Activated naive CD8-positive, alpha-beta T cell treated with anti-CD3 and anti-CD28 coated beads, Interleukin-2, amount 10 ng/mL, durations not matched to agents 7 days and 5 days (primary cell): ENCODE measurements around the gene ZNRD2. TPM values are rescaled to one million over a fixed set of nuclear protein-coding genes. Genes with fewer than 3 reads are reported as not detected.
A peak's percentile ranks its signal among the peaks of the same experiment; 100 is the strongest.

Experiments
- ATAC-seq: fragments of 150-1000 bp; cut with Tn5 transposase; one replicate; pipeline ENCODE4 v1.10.0; 2021; ENCODE audit warnings: low read depth, moderate library complexity
- POLR2A ChIA-PET: fragments of 350-600 bp; sonication (Branson Sonifier 250); formaldehyde crosslinking; loops from one replicate; lab custom pipeline; 2021; ENCODE audit warnings: antibody characterized with exemption; lab: Charles Lee
- DNase-seq: peaks from one replicate; pipeline ENCODE4 v3.0.0; 2021
- H3K27ac Mint-ChIP-seq: one replicate; pipeline ENCODE4 v1.8.0; 2022; ENCODE audit warnings: mild to moderate bottlenecking, mixed read lengths
- H3K27me3 Mint-ChIP-seq: one replicate; pipeline ENCODE4 v1.8.0; 2022; ENCODE audit warnings: mild to moderate bottlenecking, moderate library complexity, mixed read lengths
- H3K36me3 Mint-ChIP-seq: one replicate; pipeline ENCODE4 v1.8.0; 2021; ENCODE audit warnings: mild to moderate bottlenecking, mixed read lengths
- H3K4me1 Mint-ChIP-seq: one replicate; pipeline ENCODE4 v1.8.0; 2021; ENCODE audit warnings: mixed read lengths
- H3K4me3 Mint-ChIP-seq: one replicate; pipeline ENCODE4 v1.8.0; 2022; ENCODE audit warnings: mild to moderate bottlenecking, moderate library complexity, mixed read lengths
- H3K9me3 Mint-ChIP-seq: one replicate; pipeline ENCODE4 v1.8.0; 2021; ENCODE audit warnings: mixed read lengths
- total RNA-seq, 2 experiments: library from RNA; stranded (reverse); gene quantifications; one replicate each; pipeline ENCODE4 v1.2.3, GENCODE V29; 2021

Gene ZNRD2
- total RNA-seq, 2 experiments from 2014 or later = 27.2 to 30.0 TPM

DNA sequence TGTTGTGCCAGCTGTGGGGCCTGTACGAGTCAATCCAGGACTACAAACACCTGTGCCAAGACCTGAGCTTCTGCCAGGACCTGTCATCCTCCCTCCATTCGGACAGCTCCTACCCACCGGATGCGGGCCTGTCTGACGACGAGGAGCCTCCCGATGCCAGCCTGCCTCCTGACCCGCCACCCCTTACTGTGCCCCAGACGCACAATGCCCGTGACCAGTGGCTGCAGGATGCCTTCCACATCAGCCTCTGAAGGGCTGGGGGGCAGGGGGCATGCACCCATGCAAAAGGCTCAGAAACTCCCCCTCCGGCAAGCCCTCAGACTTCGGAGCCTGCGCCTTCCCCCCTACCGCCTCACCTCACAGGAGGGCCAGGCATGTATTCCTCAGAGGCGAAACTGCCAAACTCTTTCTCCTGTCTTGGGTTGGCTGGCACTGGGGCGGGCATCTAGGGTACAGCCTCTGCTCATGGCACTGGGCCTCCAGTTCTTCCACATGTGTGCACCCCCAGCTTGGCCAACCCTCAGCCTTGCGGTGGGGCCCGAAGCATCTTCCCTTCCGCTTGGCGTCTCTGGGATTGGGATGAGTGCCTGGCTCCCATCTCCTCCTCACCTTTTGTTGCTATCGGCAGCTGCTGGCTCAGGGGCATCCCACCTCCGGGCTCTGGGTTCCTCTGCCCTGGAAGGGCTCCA is 3.3 kb downstream of the ZNRD2 start:
- POLR2A ChIA-PET = interaction anchor here (1.2 to 5.3 kb wide), 16 partner anchors 14 to 151 kb away, joined by 3 to 52 read pairs (median 8); partner anchors contain the start of genes MALAT1, MAP3K11, NEAT1 and PCNX3
- H3K36me3 Mint-ChIP-seq = peaks cover 9% of the 10 kb centered on the region
- H3K4me3 Mint-ChIP-seq = peak overlapping the region; percentile 87
- peak overlapping the region; percentile 90 for H3K27ac Mint-ChIP-seq
- no peak for DNase-seq
- H3K4me1 Mint-ChIP-seq = peaks cover 52% of the 10 kb centered on the region
- no peaks in the 10 kb centered on the region for H3K9me3 Mint-ChIP-seq
- ATAC-seq = no peak
- no peaks in the 10 kb centered on the region for H3K27me3 Mint-ChIP-seq

DNA sequence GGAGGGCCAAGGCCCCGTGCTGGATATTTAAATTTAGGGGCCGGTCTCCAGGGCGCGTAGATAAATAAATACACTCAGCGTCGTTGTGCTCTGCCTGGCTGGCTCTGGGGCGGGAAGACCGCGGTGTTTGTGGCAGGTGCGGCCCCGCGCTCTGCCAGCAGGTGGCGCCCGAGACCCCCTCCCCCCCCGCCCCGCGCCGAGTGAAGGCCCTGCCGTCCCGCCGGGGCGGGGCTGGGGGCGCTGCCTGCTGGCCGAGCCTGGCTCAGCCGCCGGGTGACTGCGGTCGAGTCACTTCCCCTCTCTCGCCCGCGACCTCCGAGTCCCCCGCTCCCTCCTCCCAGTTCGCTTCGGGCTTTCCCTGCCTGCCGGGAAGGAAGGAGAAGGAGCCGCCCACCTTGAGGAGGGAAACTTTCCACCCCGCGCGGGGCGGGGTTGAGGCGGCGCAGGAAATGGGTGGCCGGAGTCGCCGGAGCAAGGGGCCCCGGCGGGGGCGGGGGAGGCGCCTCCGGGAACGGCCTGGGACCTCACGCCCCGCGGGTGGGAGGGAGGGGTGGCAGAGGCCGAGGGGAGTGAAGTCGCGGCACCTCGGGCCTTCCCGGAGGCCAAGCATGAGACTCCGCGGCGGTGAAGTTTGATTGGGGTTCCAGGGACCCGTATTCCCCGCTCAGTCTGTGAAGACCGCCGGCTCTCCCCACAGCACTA is 4.0 kb downstream of the ZNRD2 start:
- POLR2A ChIA-PET = interaction anchor here (1.0 to 5.3 kb wide), 13 partner anchors 14 to 317 kb away, joined by 3 to 107 read pairs (median 7); partner anchors contain the start of genes MAP3K11 and PCNX3
- H3K27me3 Mint-ChIP-seq = no peaks in the 10 kb centered on the region
- ATAC-seq (peak; percentile 17), DNase-seq (peak; percentile 92)
- peak overlapping the region; percentile 91 for H3K27ac Mint-ChIP-seq
- peak overlapping the region; percentile 92 for H3K4me3 Mint-ChIP-seq
- H3K36me3 Mint-ChIP-seq = peaks cover 8% of the 10 kb centered on the region
- no peaks in the 10 kb centered on the region for H3K9me3 Mint-ChIP-seq
- H3K4me1 Mint-ChIP-seq = peaks cover 47% of the 10 kb centered on the region

DNA sequence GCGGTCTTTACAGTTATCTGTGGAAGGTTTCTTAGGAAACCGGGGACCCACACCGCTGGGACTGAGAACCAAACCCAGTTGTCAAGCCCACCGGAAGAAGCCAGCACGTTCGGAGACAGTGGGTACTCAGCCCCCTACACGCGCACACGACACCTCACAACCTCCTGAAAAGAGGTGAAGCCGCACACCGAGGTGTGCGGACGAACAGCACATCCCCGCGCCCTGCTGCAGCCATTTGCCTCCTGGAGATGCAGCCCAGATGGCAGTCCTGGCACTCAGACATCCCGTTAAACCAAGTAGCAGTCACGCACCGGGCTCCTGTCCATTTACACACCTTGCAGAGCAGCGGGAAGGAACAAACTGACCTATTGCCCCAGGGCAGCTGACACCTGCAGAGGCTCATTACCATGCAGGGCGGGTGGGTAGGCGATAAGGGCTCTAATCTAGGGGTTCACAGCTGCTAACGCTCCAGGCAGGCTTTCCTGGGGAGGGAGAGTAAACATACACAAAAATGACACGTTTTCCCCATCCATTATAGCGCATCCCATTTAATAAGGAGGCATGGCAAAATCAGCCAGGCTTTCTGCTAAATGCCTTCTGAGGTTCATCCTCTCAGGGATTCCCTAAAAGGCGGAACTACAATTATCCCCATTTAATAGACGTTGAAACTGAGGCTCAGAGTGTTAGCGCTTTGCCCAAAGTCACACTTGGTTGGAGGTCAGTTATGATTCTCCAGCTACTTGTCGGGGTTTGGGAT is 4.7 kb downstream of the ZNRD2 start:
- Mint-ChIP-seq H3K36me3 (peaks cover 9% of the 10 kb centered on the region), H3K27ac (peak overlapping the region; percentile 91), H3K4me1 (peaks cover 47% of the 10 kb centered on the region), H3K4me3 (peak overlapping the region; percentile 92), H3K27me3 (no peaks in the 10 kb centered on the region), H3K9me3 (no peaks in the 10 kb centered on the region)
- DNase-seq (no peak), ATAC-seq (peak; percentile 5)
- POLR2A ChIA-PET = interaction anchor here (0.7 to 4.9 kb wide), 16 partner anchors 9 to 742 kb away, joined by 3 to 107 read pairs (median 4); partner anchors contain the start of genes CD248, MALAT1 and PCNX3

DNA sequence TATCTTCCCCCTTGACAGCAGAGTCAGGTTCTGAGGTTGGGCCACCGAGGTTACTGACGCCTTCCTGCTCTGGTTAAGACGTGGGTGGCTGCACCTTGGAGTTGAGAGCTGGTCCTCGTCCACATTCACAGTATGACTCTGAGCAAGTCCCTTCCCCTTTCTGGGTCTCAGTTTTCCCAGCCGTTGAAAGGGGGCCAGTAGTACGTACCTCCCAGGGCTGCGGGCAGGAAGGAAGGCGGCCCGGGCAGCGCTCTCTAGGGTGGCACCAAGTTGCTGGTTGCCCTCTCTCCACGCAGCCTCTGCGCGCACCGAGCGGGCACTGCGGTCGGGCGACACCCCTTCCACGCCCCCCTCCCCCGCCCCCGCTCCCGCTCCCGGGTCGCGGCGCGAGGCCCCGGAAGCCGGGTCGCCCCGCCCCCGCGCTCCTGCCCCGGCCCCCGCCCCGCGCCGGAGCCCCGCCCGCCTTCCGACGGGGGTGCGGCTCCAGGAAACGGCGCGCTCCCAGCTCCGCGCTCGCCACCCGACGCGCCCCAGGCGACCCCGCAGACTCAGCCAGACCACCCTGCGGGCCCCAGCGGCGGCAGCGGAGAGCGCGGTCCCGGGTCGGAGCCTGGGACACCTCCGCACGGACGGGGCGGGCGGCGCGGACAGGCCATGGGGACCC is 5.4 kb downstream of the ZNRD2 start, which contains the start of gene EHBP1L1:
TSS of gene EHBP1L1 (plus strand) at position 486 of the 664 bp plus-strand sequence. CDS start 250 bp downstream, outside the sequence.
- H3K27ac Mint-ChIP-seq = peak within 1 kb of the TSS; percentile 91
- peaks cover 45% of the 10 kb centered on the region for H3K4me1 Mint-ChIP-seq
- peak; percentile 91 for DNase-seq
- H3K4me3 Mint-ChIP-seq = peak within 1 kb of the TSS; percentile 92
- no peaks in the 10 kb centered on the region for H3K9me3 Mint-ChIP-seq
- POLR2A ChIA-PET = interaction anchor here (0.7 to 4.9 kb wide), 18 partner anchors 8 to 741 kb away, joined by 3 to 107 read pairs (median 4); partner anchors contain the start of genes CD248, MALAT1 and PCNX3
- H3K27me3 Mint-ChIP-seq = no peaks in the 10 kb centered on the region
- peaks cover 11% of the 10 kb centered on the region for H3K36me3 Mint-ChIP-seq
- peak; percentile 24 for ATAC-seq

DNA sequence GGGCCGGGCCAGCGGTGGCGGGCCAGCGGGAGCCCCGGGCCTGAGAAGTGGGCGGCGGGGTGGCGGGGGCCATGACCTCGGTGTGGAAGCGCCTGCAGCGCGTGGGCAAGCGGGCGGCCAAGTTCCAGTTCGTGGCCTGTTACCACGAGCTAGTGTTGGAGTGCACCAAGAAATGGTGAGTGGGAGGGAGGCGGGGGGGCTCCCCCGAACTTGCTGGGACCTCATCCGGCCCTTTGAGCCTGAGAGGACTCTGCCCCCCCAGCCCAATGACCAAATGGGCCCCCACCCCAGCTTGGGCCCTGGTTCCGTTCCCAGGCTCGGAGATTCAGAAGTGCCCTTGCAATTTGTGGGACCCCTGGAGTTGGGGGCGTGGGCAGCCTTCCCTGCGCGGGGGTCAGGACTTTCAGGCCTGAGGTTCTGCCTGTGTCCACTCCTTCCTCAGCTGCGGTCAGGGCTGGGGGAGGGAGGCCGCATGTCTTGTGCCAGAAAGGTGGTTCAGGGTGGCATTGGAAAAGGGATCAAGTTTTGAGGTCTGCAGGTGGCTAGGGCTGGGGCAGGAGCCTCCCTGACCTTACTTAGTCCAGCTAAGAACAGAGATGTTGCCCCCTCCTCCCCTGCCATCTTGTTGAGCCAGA is 6.1 kb downstream of the ZNRD2 start:
- DNase-seq (no peak), ATAC-seq (no peak)
- Mint-ChIP-seq H3K4me3 (peak overlapping the region; percentile 88), H3K4me1 (peaks cover 42% of the 10 kb centered on the region), H3K36me3 (peaks cover 13% of the 10 kb centered on the region), H3K27me3 (no peaks in the 10 kb centered on the region), H3K27ac (peak overlapping the region; percentile 78), H3K9me3 (no peaks in the 10 kb centered on the region)
- POLR2A ChIA-PET = interaction anchor here (0.8 to 4.9 kb wide), 12 partner anchors 7 to 69 kb away, joined by 3 to 107 read pairs (median 5); partner anchors contain the start of gene PCNX3

DNA sequence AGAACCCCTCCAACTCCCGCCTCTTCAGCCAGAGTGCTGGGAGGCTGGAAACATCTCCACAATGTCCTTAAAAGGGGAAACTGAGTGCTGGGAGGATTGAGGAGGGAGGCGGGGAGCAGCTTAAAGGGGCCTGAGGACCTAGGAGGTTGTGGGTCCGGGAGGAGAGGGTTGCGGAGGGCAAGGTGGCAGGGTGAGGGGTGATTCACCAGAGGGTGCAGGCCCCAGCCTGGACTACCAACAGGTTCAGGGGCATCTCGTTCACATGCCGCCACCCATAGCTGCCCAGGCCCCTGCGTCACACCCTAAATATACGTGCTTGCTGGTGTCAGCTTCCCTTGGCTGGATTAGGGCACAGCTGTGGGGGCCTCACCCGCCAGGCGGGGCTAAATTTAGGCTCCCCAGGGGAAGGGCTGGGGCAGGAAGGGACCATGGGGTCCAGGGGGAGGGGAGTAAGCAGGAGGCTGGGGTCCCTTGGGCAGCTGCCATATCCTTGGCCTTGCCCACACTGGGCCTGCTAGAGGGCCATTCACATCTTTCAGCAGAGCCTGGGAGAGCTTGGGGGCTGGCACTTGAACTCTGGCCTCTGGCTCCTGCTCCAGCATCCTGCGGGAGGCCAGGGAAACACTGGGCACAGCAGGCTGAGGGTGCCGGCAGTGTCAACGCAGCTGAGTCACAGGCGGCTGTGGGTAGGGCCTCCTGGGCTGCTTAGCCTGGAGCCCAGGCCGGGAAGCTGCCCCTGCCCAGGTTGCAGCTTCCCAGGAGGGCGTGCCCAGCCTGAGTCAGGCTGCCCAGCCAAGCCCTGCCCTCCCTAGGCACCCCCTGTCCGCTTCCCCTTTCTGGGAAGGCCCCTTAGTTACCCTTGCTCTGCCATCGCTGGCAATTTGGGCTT is 6.8 kb downstream of the ZNRD2 start:
- DNase-seq = no peak
- POLR2A ChIA-PET = interaction anchor here (0.6 to 4.9 kb wide), 12 partner anchors 9 to 77 kb away, joined by 3 to 107 read pairs (median 5); partner anchors contain the start of gene PCNX3
- no peaks in the 10 kb centered on the region for H3K27me3 Mint-ChIP-seq
- H3K4me1 Mint-ChIP-seq = peaks cover 35% of the 10 kb centered on the region
- peak overlapping the region; percentile 88 for H3K4me3 Mint-ChIP-seq
- no peak for ATAC-seq
- peaks cover 14% of the 10 kb centered on the region for H3K36me3 Mint-ChIP-seq
- H3K9me3 Mint-ChIP-seq = no peaks in the 10 kb centered on the region
- H3K27ac Mint-ChIP-seq = peak overlapping the region; percentile 78

DNA sequence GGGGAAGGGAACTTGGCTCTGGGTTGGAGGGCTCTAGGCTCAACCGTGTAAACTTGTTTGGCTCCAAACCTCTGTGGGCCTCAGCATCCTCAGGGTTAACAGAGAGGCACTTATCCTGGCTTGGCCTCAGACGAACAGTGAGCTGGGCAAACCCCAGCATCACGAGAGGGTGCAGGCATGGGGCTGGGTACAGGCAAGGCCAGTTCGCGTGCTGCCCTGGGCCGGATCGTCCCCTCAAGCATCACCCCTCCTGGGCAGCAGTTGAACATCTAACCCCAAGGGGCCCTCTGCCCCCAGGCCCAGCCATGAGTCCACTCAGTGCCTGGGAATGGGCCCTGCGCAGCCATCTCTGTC is 7.5 kb downstream of the ZNRD2 start:
- H3K27ac Mint-ChIP-seq = peak overlapping the region; percentile 57
- H3K4me3 Mint-ChIP-seq = peak overlapping the region; percentile 88
- DNase-seq = no peak
- H3K4me1 Mint-ChIP-seq = peaks cover 38% of the 10 kb centered on the region
- H3K36me3 Mint-ChIP-seq = peaks cover 14% of the 10 kb centered on the region
- H3K9me3 Mint-ChIP-seq = no peaks in the 10 kb centered on the region
- no peak for ATAC-seq
- POLR2A ChIA-PET = interaction anchor here (0.9 to 4.9 kb wide), 5 partner anchors 11 to 78 kb away, joined by 3 to 107 read pairs (median 6); partner anchors contain the start of gene PCNX3
- no peaks in the 10 kb centered on the region for H3K27me3 Mint-ChIP-seq

DNA sequence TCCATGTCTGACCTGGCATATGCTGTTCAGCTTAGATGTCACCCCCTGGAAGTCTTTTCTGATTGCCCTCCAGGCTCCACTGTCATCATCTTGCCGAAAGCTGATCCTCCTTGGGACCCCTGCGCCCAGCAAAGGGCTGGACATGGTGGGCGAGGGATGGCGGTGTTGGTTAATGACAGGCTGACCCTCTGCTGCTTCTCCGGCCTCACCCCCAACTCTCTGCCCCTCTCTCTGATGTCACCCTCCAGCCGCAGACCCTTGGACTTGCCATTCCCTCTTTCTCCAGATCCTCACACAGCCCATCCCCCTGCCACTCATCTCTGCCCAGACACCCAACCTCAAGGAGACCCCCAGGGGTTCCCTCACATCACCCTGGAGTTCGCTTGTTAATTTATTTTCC is 7.9 kb downstream of the ZNRD2 start:
- no peak for ATAC-seq
- DNase-seq = no peak
- no peaks in the 10 kb centered on the region for H3K9me3 Mint-ChIP-seq
- peak overlapping the region; percentile 88 for H3K4me3 Mint-ChIP-seq
- POLR2A ChIA-PET = interaction anchor here (1.2 to 4.9 kb wide), 2 partner anchors 10 to 78 kb away, joined by 3 to 107 read pairs; no protein-coding TSS in a partner anchor
- H3K27ac Mint-ChIP-seq = peak overlapping the region; percentile 57
- no peaks in the 10 kb centered on the region for H3K27me3 Mint-ChIP-seq
- peaks cover 36% of the 10 kb centered on the region for H3K4me1 Mint-ChIP-seq
- H3K36me3 Mint-ChIP-seq = peaks cover 14% of the 10 kb centered on the region

DNA sequence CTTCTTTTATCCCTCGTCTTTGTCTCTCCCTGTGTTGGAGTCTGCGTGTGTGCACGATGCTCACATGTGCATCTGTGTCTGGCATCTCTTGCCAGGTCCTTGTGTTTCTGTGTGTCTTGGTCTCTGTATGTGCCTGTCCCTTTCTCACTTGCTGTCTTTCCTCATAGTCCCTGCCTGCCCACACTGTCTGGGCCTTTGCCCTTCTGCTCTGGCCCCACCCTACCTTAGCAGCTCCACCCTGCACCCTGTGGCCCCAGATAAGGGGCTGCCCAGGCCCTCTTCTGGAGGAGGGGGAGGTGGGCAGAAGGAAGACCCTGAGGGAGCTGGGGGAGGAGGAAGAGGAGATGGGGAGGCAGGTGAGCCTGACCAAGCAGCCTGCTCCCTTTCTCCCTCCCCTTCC is 8.4 kb downstream of the ZNRD2 start:
- Mint-ChIP-seq H3K4me3 (peak overlapping the region; percentile 88), H3K4me1 (peaks cover 32% of the 10 kb centered on the region), H3K27me3 (no peaks in the 10 kb centered on the region), H3K27ac (peak overlapping the region; percentile 57), H3K9me3 (no peaks in the 10 kb centered on the region), H3K36me3 (peaks cover 14% of the 10 kb centered on the region)
- no peak for ATAC-seq
- POLR2A ChIA-PET = interaction anchor here (4.9 kb wide), 1 partner anchor 10 kb away, joined by 107 read pairs; no protein-coding TSS in a partner anchor
- DNase-seq = no peak

DNA sequence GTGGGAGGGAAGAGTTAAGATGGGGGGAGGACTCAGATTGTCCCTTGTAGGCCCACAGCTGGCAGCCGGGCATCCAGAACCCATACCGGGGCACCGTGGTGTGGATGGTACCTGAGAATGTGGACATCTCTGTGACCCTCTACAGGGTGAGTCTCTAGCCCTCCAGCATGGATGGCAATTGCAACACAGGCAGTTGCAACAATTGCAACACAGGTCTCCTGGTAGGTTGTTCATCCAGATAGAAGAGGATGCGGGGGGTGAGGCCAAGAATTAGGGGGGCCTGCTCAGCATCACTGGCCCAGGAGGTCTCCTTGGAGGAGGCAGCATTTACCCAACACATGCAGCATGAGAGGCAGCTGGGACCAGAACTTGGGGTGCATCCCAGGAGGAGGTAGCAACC is 9.0 kb downstream of the ZNRD2 start:
- Mint-ChIP-seq H3K4me1 (peaks cover 31% of the 10 kb centered on the region), H3K9me3 (no peaks in the 10 kb centered on the region), H3K4me3 (no peak overlapping the region), H3K27ac (no peak overlapping the region), H3K36me3 (peaks cover 15% of the 10 kb centered on the region), H3K27me3 (no peaks in the 10 kb centered on the region)
- DNase-seq (no peak), ATAC-seq (no peak)
- POLR2A ChIA-PET = interaction anchor here (4.9 kb wide), 1 partner anchor 9 kb away, joined by 107 read pairs; no protein-coding TSS in a partner anchor
